Ishikawa (cell line): ENCODE data around the gene FCRL5.

Experiments
- CEBPB ChIP-seq: IDR thresholded peaks from 2 replicates; pipeline ENCODE4 v1.6.1; 2012
- CREB1 ChIP-seq: IDR thresholded peaks from 2 replicates; pipeline ENCODE4 v1.6.1; 2012; ENCODE audit warnings: low read depth
- EGR1 ChIP-seq: IDR thresholded peaks from 2 replicates; pipeline ENCODE4 v1.6.1; 2012
- EP300 ChIP-seq: IDR thresholded peaks from 2 replicates; pipeline ENCODE4 v1.6.1; 2012; ENCODE audit warnings: borderline replicate concordance
- FOXM1 ChIP-seq: IDR thresholded peaks from 2 replicates; pipeline ENCODE4 v1.6.1; 2012; ENCODE audit warnings: low read depth, borderline replicate concordance
- NFIC ChIP-seq: IDR thresholded peaks from 2 replicates; pipeline ENCODE4 v1.6.1; 2012
- RAD21 ChIP-seq: IDR thresholded peaks from 2 replicates; pipeline ENCODE4 v1.6.1; 2012; ENCODE audit warnings: low read depth
- REST ChIP-seq: IDR thresholded peaks from 2 replicates; pipeline ENCODE4 v1.6.1; 2012; ENCODE audit warnings: low read depth, mild to moderate bottlenecking
- TAF1 ChIP-seq: IDR thresholded peaks from 2 replicates; pipeline ENCODE4 v1.6.1; 2012; ENCODE audit warnings: low read depth, mild to moderate bottlenecking
- TCF12 ChIP-seq: IDR thresholded peaks from 2 replicates; pipeline ENCODE4 v1.6.1; 2012; ENCODE audit warnings: low read depth
- TEAD4 ChIP-seq: IDR thresholded peaks from 2 replicates; pipeline ENCODE4 v1.6.1; 2012
- YY1 ChIP-seq: IDR thresholded peaks from 2 replicates; pipeline ENCODE4 v1.6.1; 2012; ENCODE audit warnings: low read depth
- ZBTB7A ChIP-seq: IDR thresholded peaks from 2 replicates; pipeline ENCODE4 v1.6.1; 2012; ENCODE audit warnings: low read depth
- TF ChIP-seq, protein P1 (sequence below): IDR thresholded peaks from 2 replicates; pipeline ENCODE4 v1.6.1; 2012
- TF ChIP-seq, protein P2 (sequence below): IDR thresholded peaks from 2 replicates; pipeline ENCODE4 v1.6.1; 2012

FCRL5 gene

DNA sequence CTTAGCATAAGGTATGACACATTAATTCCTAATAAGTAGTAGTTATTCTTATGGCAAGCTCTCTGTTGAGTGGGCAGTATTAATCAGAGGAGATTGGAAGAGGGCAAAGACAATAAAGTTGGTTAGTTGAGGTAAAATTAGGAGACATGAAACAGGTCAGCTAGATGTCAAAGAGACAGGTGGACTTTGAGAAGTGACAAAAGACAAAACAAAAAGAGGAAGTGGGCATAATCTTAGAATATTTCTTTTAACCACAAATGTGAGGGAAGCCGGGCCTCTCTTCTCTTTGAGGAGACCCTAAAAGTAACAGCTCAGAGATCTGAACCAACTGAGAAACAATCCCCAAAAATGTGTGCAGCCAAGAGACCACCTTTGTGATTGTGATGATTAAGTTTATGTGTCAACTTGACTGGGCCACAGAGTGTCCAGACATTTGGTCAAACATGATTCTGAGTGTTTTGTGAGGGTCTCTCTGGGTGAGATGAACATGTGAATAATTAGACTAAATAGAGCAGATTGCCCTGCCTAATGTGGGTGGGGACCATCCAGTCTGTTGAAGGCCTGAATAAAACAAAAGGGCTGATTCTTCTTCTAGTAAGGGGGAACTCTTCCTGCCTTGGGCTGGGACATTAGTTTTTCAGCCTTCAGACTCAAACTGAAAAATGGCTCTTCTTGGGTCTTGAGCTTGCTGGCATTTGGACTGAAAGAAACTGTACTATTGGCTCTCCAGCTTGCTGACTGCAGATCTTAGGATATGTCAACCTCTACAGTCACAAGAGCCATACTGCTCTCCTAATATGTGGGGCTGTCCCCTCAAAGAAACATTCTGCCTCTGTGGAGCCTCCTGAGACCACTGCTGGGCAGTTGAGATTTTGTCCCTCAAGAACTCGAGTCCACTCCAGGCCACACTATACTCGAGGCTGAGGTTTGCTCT lies 40.0 kb downstream of the FCRL5 start:
- TF ChIP-seq CEBPB = no peak
- no peak for TF ChIP-seq TEAD4
- TF ChIP-seq RAD21 = no peak
- TF ChIP-seq EGR1 = no peak
- TF ChIP-seq NFIC = no peak
- TF ChIP-seq, protein P1, sequence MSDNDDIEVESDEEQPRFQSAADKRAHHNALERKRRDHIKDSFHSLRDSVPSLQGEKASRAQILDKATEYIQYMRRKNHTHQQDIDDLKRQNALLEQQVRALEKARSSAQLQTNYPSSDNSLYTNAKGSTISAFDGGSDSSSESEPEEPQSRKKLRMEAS = no peak
- TF ChIP-seq YY1 = no peak
- no peak for TF ChIP-seq REST
- no peak for TF ChIP-seq ZBTB7A
- TF ChIP-seq, protein P2, sequence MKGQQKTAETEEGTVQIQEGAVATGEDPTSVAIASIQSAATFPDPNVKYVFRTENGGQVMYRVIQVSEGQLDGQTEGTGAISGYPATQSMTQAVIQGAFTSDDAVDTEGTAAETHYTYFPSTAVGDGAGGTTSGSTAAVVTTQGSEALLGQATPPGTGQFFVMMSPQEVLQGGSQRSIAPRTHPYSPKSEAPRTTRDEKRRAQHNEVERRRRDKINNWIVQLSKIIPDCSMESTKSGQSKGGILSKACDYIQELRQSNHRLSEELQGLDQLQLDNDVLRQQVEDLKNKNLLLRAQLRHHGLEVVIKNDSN = no peak
- no peak for TF ChIP-seq FOXM1
- TF ChIP-seq EP300 = no peak
- no peak for TF ChIP-seq CREB1
- TF ChIP-seq TAF1 = no peak
- no peak for TF ChIP-seq TCF12

- TF ChIP-seq TCF12 = no peak
- TF ChIP-seq CEBPB = no peak
- no peak for TF ChIP-seq FOXM1
- TF ChIP-seq CREB1 = no peak
- TF ChIP-seq, protein P2 = no peak
- no peak for TF ChIP-seq EGR1
- no peak for TF ChIP-seq NFIC
- TF ChIP-seq TAF1 = no peak
- no peak for TF ChIP-seq YY1
- no peak for TF ChIP-seq TEAD4
- no peak for TF ChIP-seq EP300
- TF ChIP-seq, protein P1 = no peak
- TF ChIP-seq RAD21 = no peak
- TF ChIP-seq REST = no peak
- TF ChIP-seq ZBTB7A = no peak
These were observed 42.6 kb downstream of the FCRL5 start for GRCh38 chr1:157509546-157510232.

- no peak for TF ChIP-seq CEBPB
- TF ChIP-seq TCF12 = no peak
- peak; percentile 50 for TF ChIP-seq RAD21
These were observed 46.6 kb downstream of the FCRL5 start for GRCh38 chr1:157505481-157506272.

DNA sequence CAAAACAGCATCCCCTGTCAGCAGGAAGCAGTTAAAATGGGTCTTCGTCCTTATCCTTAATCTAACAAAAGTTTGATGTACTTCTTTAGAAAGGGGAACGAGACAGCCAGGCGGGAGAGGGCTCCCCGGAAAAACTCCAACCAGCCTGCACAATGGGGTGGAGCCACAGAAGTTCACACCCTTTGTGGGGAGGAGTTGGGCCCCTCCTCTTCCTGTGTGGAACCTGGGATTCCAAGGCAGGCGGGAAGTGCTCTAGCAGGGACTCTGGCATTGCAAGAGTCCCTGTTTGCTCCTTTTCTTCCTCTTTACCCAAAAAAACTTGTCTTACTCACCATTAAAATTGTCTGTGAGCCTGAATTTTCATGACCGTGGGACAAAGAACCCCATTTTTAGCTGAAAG lies 47.7 kb downstream of the FCRL5 start:
- TF ChIP-seq, protein P1 = no peak
- TF ChIP-seq EGR1 (no peak), EP300 (no peak), TEAD4 (no peak), YY1 (no peak), RAD21 (no peak), NFIC (no peak), TCF12 (no peak), CREB1 (no peak), REST (no peak), FOXM1 (no peak), ZBTB7A (no peak), CEBPB (no peak)
- TF ChIP-seq, protein P2 = no peak
